Measurements from ENCODE around the gene KCNIP1. TPM values are rescaled to one million over a fixed set of nuclear protein-coding genes. Genes with fewer than 3 reads are reported as not detected.

Gene KCNIP1
- total RNA-seq, 1 experiment from 2014 or later: not detected

DNA sequence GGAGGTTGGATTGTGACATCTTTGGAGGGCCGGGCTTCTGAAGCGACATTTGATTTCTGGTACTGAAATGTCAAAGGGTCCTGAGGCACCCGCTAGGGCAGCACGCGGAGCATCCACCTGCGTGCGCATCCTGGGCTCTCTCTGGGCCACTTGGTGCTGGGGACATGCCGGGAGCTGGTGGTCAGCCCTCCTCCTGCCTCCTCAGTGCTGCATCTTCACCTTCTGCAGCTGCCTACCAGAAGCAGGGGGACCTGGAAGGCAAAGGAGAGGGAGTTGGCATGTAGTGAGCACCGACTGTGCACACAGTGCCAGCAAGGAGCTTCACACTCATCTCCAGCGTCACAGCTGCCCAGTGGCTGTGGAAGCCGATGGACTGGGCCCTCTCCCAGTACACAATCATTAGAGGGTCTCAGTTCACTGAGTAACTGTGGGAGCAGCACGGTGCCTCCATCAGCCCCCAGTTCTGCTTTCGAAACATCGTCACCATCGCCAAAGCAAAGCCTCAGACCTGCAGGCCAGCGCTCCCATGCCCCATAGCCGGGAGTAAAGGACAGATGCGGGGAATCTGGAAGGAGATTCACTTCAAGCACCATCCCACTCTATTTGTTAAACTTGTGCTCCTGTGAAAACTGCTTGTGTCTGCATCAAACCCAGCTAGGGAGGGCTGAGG, 138.4 kb downstream of the KCNIP1 start:
- no peak for DNase-seq
- no peaks in the 10 kb centered on the region for H3K9me3 Mint-ChIP-seq (ENCODE audit: low read depth, unreplicated experiment)
- no peak overlapping the region for H3K27ac Mint-ChIP-seq (ENCODE audit: unreplicated experiment)
- peaks cover 8% of the 10 kb centered on the region for H3K4me1 Mint-ChIP-seq (ENCODE audit: low read depth, unreplicated experiment)
- CTCF ChIA-PET: no interaction called here
- peaks cover 66% of the 10 kb centered on the region for H3K27me3 Mint-ChIP-seq (ENCODE audit: unreplicated experiment)
- TF ChIP-seq, protein P1, sequence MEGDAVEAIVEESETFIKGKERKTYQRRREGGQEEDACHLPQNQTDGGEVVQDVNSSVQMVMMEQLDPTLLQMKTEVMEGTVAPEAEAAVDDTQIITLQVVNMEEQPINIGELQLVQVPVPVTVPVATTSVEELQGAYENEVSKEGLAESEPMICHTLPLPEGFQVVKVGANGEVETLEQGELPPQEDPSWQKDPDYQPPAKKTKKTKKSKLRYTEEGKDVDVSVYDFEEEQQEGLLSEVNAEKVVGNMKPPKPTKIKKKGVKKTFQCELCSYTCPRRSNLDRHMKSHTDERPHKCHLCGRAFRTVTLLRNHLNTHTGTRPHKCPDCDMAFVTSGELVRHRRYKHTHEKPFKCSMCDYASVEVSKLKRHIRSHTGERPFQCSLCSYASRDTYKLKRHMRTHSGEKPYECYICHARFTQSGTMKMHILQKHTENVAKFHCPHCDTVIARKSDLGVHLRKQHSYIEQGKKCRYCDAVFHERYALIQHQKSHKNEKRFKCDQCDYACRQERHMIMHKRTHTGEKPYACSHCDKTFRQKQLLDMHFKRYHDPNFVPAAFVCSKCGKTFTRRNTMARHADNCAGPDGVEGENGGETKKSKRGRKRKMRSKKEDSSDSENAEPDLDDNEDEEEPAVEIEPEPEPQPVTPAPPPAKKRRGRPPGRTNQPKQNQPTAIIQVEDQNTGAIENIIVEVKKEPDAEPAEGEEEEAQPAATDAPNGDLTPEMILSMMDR (IDR thresholded peaks at IDR 0.05; ENCODE audit: unreplicated experiment): no peak
- no TSS peak for BruUV-seq (replicated peaks)
- intact Hi-C loops (cut with micrococcal nuclease; ENCODE audit: unreplicated experiment): no loop called here
- peaks cover 4% of the 10 kb centered on the region for H3K36me3 Mint-ChIP-seq (ENCODE audit: insufficient read depth, unreplicated experiment)
- H3K4me3 Mint-ChIP-seq (ENCODE audit: low read depth, unreplicated experiment): no peak overlapping the region

GRCh38 chr5:170642776-170643436, 139.1 kb downstream of the KCNIP1 start:
- CTCF ChIA-PET: no interaction called here
- peaks cover 8% of the 10 kb centered on the region for H3K4me1 Mint-ChIP-seq (ENCODE audit: low read depth, unreplicated experiment)
- H3K27me3 Mint-ChIP-seq (ENCODE audit: unreplicated experiment): peaks cover 73% of the 10 kb centered on the region
- no peak overlapping the region for H3K27ac Mint-ChIP-seq (ENCODE audit: unreplicated experiment)
- TF ChIP-seq, protein P1 (IDR thresholded peaks at IDR 0.05; ENCODE audit: unreplicated experiment): no peak
- intact Hi-C loops (cut with micrococcal nuclease; ENCODE audit: unreplicated experiment): no loop called here
- no peak for DNase-seq
- no peak overlapping the region for H3K4me3 Mint-ChIP-seq (ENCODE audit: low read depth, unreplicated experiment)
- no peaks in the 10 kb centered on the region for H3K9me3 Mint-ChIP-seq (ENCODE audit: low read depth, unreplicated experiment)
- no TSS peak for BruUV-seq (replicated peaks)
- peaks cover 4% of the 10 kb centered on the region for H3K36me3 Mint-ChIP-seq (ENCODE audit: insufficient read depth, unreplicated experiment)

DNA sequence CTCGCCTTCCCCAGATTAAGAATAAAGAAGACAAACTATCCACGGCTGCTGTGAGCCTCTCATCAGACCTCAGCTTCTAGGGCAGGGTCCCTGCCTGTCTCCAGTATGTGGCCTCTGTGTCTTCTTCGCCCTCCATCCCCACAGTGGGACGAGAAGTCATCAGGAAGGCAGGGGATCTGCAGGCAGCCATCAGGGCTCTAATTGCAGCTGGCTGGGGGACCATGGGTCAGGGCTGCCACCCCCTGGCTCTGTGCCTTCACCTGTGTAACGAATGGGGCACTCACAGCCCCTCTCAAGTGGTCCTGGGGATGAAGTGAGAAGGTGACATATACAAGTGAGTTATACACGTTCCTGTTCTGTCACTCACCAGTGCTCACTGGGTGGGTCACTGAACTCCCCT, 139.8 kb downstream of the KCNIP1 start:
- CTCF ChIA-PET: no interaction called here
- no TSS peak for BruUV-seq (replicated peaks)
- intact Hi-C loops (cut with micrococcal nuclease; ENCODE audit: unreplicated experiment): no loop called here

GRCh38 chr5:170644501-170644900, 140.7 kb downstream of the KCNIP1 start:
- BruUV-seq (replicated peaks): no TSS peak
- peaks cover 89% of the 10 kb centered on the region for H3K27me3 Mint-ChIP-seq (ENCODE audit: unreplicated experiment)
- no peak overlapping the region for H3K27ac Mint-ChIP-seq (ENCODE audit: unreplicated experiment)
- intact Hi-C loops (cut with micrococcal nuclease; ENCODE audit: unreplicated experiment): no loop called here
- no peak overlapping the region for H3K4me3 Mint-ChIP-seq (ENCODE audit: low read depth, unreplicated experiment)
- H3K36me3 Mint-ChIP-seq (ENCODE audit: insufficient read depth, unreplicated experiment): no peaks in the 10 kb centered on the region
- TF ChIP-seq, protein P1 (IDR thresholded peaks at IDR 0.05; ENCODE audit: unreplicated experiment): no peak
- H3K9me3 Mint-ChIP-seq (ENCODE audit: low read depth, unreplicated experiment): no peaks in the 10 kb centered on the region
- H3K4me1 Mint-ChIP-seq (ENCODE audit: low read depth, unreplicated experiment): no peaks in the 10 kb centered on the region
- CTCF ChIA-PET: no interaction called here
- no peak for DNase-seq

More for the DNA sequence above, 139.8 kb downstream of the KCNIP1 start:
- no peak for DNase-seq
- H3K36me3 Mint-ChIP-seq (ENCODE audit: insufficient read depth, unreplicated experiment): peaks cover 3% of the 10 kb centered on the region
- H3K27me3 Mint-ChIP-seq (ENCODE audit: unreplicated experiment): peaks cover 80% of the 10 kb centered on the region
- H3K4me1 Mint-ChIP-seq (ENCODE audit: low read depth, unreplicated experiment): peaks cover 4% of the 10 kb centered on the region
- no peak overlapping the region for H3K27ac Mint-ChIP-seq (ENCODE audit: unreplicated experiment)
- TF ChIP-seq, protein P1 (IDR thresholded peaks at IDR 0.05; ENCODE audit: unreplicated experiment): no peak
- H3K4me3 Mint-ChIP-seq (ENCODE audit: low read depth, unreplicated experiment): no peak overlapping the region
- no peaks in the 10 kb centered on the region for H3K9me3 Mint-ChIP-seq (ENCODE audit: low read depth, unreplicated experiment)
